Umbilical cord (tissue), 2 donors: ENCODE results near the gene INIP. TPM values are rescaled to one million over a fixed set of nuclear protein-coding genes. Genes with fewer than 3 reads are reported as not detected.

ENCODE experiments used
- DNase-seq: peaks from one replicate; pipeline ENCODE4 v3.0.0-alpha.2; 2015; ENCODE audit warnings: low spot score
- total RNA-seq: library from RNA; depleted of rRNA; stranded (reverse); fragments of >200 nt; gene quantifications from one replicate; pipeline ENCODE4 v1.2.3, GENCODE V29; 2014; ENCODE audit warnings: low replicate concordance; ENCODE audit not compliant: insufficient read depth

The INIP gene, protein sequence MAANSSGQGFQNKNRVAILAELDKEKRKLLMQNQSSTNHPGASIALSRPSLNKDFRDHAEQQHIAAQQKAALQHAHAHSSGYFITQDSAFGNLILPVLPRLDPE
- 17.6 TPM for total RNA-seq

GRCh38 chr9:112717661-112718331 lies at the start of gene INIP:
INIP (minus strand) TSS chr9:112718117; CDS start chr9:112716485, 1,632 bp downstream.
- DNase-seq, result peak; percentile 98

DNA sequence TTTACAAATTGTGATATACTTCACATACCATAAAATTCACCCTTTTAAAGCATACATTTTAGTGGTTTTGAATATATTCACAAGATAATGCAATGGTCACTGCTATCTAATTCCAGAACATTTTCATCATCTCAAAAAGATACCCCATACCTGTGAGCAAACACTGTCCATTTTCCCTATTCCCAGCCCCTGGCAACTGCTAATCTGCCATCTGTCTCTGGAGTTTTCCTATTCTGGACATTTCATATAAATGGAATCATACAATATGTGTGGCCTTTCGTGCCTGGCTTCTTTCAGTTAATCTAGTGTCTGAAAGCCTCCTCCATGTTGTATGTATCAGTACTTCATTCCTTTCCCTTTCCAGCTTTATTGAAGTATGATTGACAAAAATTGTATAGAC lies 47.4 kb upstream of the INIP start:
- DNase-seq, result no peak

DNA sequence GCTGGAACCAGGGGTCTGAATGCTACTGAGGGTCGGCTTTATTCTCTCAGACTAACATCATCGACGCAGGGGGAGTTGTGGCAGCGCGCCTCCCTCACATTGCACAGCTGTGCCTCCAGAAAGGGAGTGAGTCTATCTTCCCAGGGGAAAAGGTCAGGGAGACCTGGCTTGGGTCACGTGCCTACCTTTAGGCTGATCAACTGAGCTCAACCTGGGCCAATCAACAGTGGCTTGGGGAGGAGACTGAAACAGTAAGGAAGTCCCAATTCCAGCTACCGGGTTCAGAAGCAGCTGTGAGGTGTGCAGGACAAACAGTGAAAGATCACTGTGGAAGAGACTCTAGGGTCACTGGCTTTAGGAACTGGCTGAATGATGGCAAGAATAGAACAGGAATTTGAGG lies 46.9 kb upstream of the INIP start:
- DNase-seq, result no peak

- DNase-seq, result no peak
Measured at GRCh38 chr9:112764344-112764743, 46.4 kb upstream of the INIP start.

GRCh38 chr9:112762726-112763518 lies 45.0 kb upstream of the INIP start:
- no peak for DNase-seq

DNA sequence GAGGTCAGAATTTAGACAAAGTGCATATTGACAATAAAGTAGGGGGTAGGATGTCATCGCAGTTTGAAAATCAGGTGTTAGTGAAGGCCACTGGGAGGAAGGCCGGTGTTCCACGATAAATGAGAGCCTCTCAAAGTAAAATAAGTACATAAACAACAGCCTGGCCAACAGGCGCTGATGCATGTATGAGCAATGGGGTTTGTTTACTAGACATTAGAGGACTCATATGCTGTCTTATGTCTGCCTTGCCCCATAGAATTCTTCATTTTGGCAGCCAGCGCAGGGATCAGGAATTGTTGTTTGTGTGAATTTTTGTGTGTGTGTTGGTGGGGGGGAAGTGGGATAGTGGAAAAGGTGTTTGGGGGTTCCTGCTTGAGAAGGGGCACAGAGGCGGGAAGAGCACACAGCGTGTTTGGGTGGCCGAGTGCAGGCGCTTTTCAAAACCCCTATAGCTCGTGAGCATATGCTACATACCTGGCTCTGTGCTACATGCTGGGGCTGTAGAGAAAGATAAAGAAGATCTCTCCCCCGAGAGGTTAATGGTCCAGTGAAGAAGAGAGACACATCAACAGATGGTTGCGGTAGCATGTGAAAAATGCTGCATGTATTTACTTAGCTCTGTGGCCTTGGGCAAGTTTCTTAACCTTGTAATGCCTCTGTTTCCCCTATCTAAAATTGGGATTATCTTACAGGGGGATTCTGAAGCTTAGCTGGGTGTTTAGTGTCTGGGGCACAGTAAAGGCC lies 44.2 kb upstream of the INIP start:
- no peak for DNase-seq

DNA sequence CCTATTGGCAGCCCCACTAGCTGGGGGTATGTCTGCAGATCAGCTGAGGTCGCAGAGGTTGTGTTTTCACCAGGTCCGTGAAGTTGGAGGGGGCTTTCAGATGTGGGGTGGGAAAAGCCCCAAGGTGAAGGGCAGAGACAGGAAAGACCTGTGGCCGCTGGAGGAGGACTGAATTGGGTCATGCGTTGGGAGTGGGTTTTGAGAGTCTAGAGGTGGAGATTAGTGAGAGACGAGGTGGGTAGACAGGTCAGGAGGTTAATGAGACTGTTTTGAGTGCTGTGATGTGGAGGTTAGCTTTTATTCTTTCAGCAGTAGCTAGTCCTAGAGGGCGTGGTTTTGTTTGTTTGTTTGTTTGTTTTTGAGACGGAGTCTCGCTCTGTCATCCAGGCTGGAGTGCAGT lies 42.9 kb upstream of the INIP start:
- DNase-seq, result no peak

DNA sequence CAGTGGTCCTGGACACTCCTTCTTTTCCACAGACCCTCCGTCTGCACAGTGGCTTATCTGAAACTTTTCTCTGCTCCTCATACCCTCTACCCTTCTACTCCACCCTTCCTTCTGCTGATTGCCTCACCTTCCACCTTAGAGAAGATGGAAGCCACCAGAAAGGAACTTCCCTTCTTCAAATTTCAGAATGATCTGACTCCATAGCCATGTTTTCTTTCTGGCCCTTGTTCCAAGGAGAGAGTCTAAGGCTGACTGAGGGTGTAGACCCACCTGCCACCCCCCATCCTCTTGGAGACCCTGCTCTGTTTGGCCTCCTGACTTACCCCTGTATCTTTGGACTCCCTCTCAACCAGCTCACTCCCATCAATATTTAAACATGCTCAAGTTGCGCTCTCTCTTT lies 40.0 kb upstream of the INIP start:
- no peak for DNase-seq

DNA sequence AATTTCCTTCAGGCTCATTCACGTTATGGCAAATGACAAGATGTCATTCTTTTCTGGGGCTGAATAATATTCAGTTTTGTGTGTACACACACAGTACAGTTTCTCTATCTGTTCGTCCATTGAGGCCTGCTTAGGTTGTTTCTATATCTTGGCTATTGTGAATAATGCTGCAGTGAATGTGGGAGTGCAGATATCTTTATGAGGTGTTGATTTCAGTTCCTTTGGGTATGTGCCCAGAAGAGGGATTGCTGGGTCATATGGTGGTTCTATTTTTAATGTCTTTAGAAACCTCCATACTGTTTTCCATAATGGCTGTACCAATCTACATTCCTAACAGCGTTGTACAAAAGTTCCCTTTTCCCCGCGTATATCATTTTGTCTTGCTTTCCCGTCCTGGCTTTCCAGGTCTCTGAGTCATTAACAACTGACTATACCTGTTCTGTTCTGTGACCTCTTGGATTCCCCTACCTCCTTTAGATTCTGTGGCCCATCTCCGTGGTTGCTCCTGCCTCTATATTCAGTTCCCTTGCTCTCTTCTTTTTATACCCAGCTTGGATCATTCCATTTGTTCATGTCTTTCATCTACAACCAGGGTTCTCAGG lies 39.5 kb upstream of the INIP start:
- peak; percentile 78 for DNase-seq

DNA sequence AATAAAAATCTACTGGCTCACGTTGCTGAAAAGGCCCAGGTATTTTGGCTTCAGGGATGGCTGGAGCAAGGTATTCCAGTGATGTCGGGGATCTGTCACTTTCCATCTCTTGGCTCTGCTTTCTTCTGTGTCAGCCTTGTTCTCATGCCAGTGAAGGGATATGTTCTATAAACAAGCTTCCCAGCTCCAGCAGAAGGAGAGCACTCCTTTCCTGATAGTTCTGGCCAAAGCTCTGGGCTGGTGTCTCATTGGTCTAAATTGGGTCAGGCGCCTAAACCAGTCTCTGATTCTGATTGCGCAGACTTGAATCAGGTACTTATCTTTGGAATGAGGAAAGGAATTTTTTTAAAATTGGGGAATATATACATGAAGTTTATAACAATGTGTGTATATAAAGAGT lies 37.8 kb upstream of the INIP start:
- DNase-seq, result peak; percentile 49

GRCh38 chr9:112755016-112755427 lies 37.1 kb upstream of the INIP start:
- DNase-seq, result peak; percentile 42

- DNase-seq, result no peak
Measured at GRCh38 chr9:112754578-112754977, 36.7 kb upstream of the INIP start.

- peak; percentile 71 for DNase-seq
Measured at GRCh38 chr9:112753725-112754124, 35.8 kb upstream of the INIP start.

- peak; percentile 25 for DNase-seq
Measured at GRCh38 chr9:112752334-112753125, 34.6 kb upstream of the INIP start.

- DNase-seq, result peak; percentile 60
Measured at GRCh38 chr9:112751056-112751795, 33.3 kb upstream of the INIP start.

GRCh38 chr9:112750764-112751055 lies 32.8 kb upstream of the INIP start:
- no peak for DNase-seq

DNA sequence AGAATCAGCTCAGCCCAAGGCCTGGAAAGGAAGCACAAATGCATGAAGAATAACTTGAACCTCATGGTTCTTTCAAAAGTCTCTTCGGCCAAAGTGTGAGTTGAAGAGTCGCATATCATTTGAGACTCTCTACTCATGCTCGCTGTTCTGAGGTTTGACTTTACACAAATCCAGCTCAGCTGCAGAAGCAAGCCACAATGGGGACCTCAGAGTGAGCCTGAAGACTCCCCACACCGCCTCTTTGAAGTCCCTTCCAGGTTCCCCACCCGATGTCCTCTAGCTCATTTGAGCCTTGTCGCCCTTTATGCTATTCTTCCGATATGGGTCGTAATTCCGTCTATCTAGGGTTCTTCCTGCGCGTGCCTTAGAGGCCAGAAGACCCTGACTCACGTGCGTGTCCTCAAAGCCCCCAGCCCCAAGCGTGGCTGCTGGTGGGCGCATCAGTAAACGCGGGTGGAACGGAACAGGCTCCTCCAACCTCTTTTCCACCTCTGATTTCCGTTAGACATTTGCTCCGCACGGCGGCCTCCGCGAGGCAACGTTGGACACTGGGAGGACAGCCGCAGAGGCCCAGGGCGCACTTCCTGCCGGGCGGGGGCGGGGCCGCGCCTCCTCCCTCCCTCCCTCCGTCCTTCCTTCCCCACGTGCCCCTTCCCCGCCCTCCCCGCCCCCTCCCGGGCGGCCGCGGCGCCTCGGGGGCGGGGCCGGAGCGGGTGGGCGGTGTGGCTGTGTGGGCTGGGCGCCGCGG lies 32.3 kb upstream of the INIP start, which contains the start of gene SNX30:
Gene SNX30 (plus strand): TSS at position 745 of the 748 bp plus-strand sequence. CDS start 242 bp downstream, outside the sequence.
- DNase-seq, result peak; percentile 92

GRCh38 chr9:112747094-112747493 lies 29.2 kb upstream of the INIP start:
- no peak for DNase-seq

- DNase-seq, result no peak
Measured at GRCh38 chr9:112744177-112744576, 26.3 kb upstream of the INIP start.
